Measurements from ENCODE around the gene CENPM. TPM values are rescaled to one million over a fixed set of nuclear protein-coding genes. Genes with fewer than 3 reads are reported as not detected.

The CENPM gene
- total and polyA plus RNA-seq, 2 donors (not counting 1 experiment from before 2014, with no cell fraction given), result 5.9 to 11.6 TPM

- Histone ChIP-seq H3K27ac (ENCODE audit: insufficient read depth, low read length) (no peak overlapping the region), H3K4me2 (ENCODE audit: extremely low read depth, insufficient read depth, low read length) (no peak overlapping the region), H2AFZ (ENCODE audit: low read length) (no peak overlapping the region), H3K9me3 (ENCODE audit: control insufficient read depth, insufficient read depth, low read depth, low read length) (no peaks in the 10 kb centered on the region), H3K36me3 (ENCODE audit: control insufficient read depth, insufficient read depth, low read length) (peaks cover 43% of the 10 kb centered on the region), H4K20me1 (ENCODE audit: control insufficient read depth, extremely low read depth, insufficient read depth, low read length) (no peaks in the 10 kb centered on the region), H3K9ac (ENCODE audit: insufficient read depth, low read length) (no peak overlapping the region), H3K4me3 (replicated peaks in 1 of 4; ENCODE audit: control extremely low read depth in 1 of 4, insufficient read depth in 1 of 4, low read depth in 3 of 4, low read length in 4 of 4) (no peak overlapping the region), H3K4me1 (ENCODE audit: control insufficient read depth, extremely low read depth, insufficient read depth, low read length) (no peaks in the 10 kb centered on the region), H3K79me2 (ENCODE audit: control insufficient read depth, insufficient read depth, low read length) (no peaks in the 10 kb centered on the region), H3K27me3 (ENCODE audit: control insufficient read depth, insufficient read depth, low read length) (no peaks in the 10 kb centered on the region)
- TF ChIP-seq EZH2 (IDR thresholded peaks at IDR 0.05; ENCODE audit: low read length, missing control alignments), result no peak
- DNase-seq (ENCODE audit: low read depth in 2 of 2), result no peak
These were observed 48.3 kb downstream of the CENPM start for GRCh38 chr22:41898645-41899044.

- Histone ChIP-seq H3K36me3 (ENCODE audit: control insufficient read depth, insufficient read depth, low read length) (peaks cover 32% of the 10 kb centered on the region), H3K4me1 (ENCODE audit: control insufficient read depth, extremely low read depth, insufficient read depth, low read length) (no peaks in the 10 kb centered on the region), H3K9me3 (ENCODE audit: control insufficient read depth, insufficient read depth, low read depth, low read length) (no peaks in the 10 kb centered on the region), H2AFZ (ENCODE audit: low read length) (no peak overlapping the region), H4K20me1 (ENCODE audit: control insufficient read depth, extremely low read depth, insufficient read depth, low read length) (no peaks in the 10 kb centered on the region), H3K27ac (ENCODE audit: insufficient read depth, low read length) (no peak overlapping the region), H3K4me2 (ENCODE audit: extremely low read depth, insufficient read depth, low read length) (no peak overlapping the region), H3K27me3 (ENCODE audit: control insufficient read depth, insufficient read depth, low read length) (no peaks in the 10 kb centered on the region), H3K4me3 (replicated peaks in 1 of 4; ENCODE audit: control extremely low read depth in 1 of 4, insufficient read depth in 1 of 4, low read depth in 3 of 4, low read length in 4 of 4) (no peak overlapping the region), H3K79me2 (ENCODE audit: control insufficient read depth, insufficient read depth, low read length) (no peaks in the 10 kb centered on the region), H3K9ac (ENCODE audit: insufficient read depth, low read length) (no peak overlapping the region)
- TF ChIP-seq EZH2 (IDR thresholded peaks at IDR 0.05; ENCODE audit: low read length, missing control alignments) (no peak), CTCF (conservative IDR thresholded peaks at IDR 0.05 in 1 of 2, IDR thresholded peaks at IDR 0.05 in 1 of 2; ENCODE audit: low read depth in 1 of 2, low read length in 2 of 2) (no peak)
- no peak for DNase-seq (ENCODE audit: low read depth in 2 of 2)
These were observed 53.2 kb downstream of the CENPM start for GRCh38 chr22:41893591-41894375.

GRCh38 chr22:41892721-41893120, 54.2 kb downstream of the CENPM start:
- no peak for DNase-seq (ENCODE audit: low read depth in 2 of 2)
- peaks cover 30% of the 10 kb centered on the region for H3K36me3 ChIP-seq (ENCODE audit: control insufficient read depth, insufficient read depth, low read length)
- H3K27me3 ChIP-seq (ENCODE audit: control insufficient read depth, insufficient read depth, low read length), result no peaks in the 10 kb centered on the region
- TF ChIP-seq EZH2 (IDR thresholded peaks at IDR 0.05; ENCODE audit: low read length, missing control alignments) (no peak), CTCF (conservative IDR thresholded peaks at IDR 0.05 in 1 of 2, IDR thresholded peaks at IDR 0.05 in 1 of 2; ENCODE audit: low read depth in 1 of 2, low read length in 2 of 2) (no peak)
- no peaks in the 10 kb centered on the region for H3K79me2 ChIP-seq (ENCODE audit: control insufficient read depth, insufficient read depth, low read length)
- no peaks in the 10 kb centered on the region for H3K9me3 ChIP-seq (ENCODE audit: control insufficient read depth, insufficient read depth, low read depth, low read length)
- H3K4me2 ChIP-seq (ENCODE audit: extremely low read depth, insufficient read depth, low read length), result no peak overlapping the region
- no peak overlapping the region for H3K9ac ChIP-seq (ENCODE audit: insufficient read depth, low read length)
- no peaks in the 10 kb centered on the region for H4K20me1 ChIP-seq (ENCODE audit: control insufficient read depth, extremely low read depth, insufficient read depth, low read length)
- no peak overlapping the region for H3K27ac ChIP-seq (ENCODE audit: insufficient read depth, low read length)
- H3K4me3 ChIP-seq (replicated peaks in 1 of 4; ENCODE audit: control extremely low read depth in 1 of 4, insufficient read depth in 1 of 4, low read depth in 3 of 4, low read length in 4 of 4), result no peak overlapping the region
- no peak overlapping the region for H2AFZ ChIP-seq (ENCODE audit: low read length)
- H3K4me1 ChIP-seq (ENCODE audit: control insufficient read depth, extremely low read depth, insufficient read depth, low read length), result no peaks in the 10 kb centered on the region
